DND-41 (cell line): ENCODE data around the gene MACF1.

Source experiments
- EZH2 ChIP-seq: IDR thresholded peaks from 3 replicates; pipeline ENCODE4 v1.6.1; 2012; ENCODE audit warnings: borderline replicate concordance, low read depth, mild to moderate bottlenecking, moderate library complexity, low read length, inconsistent platforms; ENCODE audit not compliant: severe bottlenecking
- TF ChIP-seq, protein P1 (sequence below): IDR thresholded peaks from 2 replicates; pipeline ENCODE4 v1.5.1; 2012; ENCODE audit warnings: borderline replicate concordance, low read length, moderate library complexity, mild to moderate bottlenecking; ENCODE audit not compliant: poor library complexity, severe bottlenecking; ENCODE audit errors: extremely low read depth

DNA sequence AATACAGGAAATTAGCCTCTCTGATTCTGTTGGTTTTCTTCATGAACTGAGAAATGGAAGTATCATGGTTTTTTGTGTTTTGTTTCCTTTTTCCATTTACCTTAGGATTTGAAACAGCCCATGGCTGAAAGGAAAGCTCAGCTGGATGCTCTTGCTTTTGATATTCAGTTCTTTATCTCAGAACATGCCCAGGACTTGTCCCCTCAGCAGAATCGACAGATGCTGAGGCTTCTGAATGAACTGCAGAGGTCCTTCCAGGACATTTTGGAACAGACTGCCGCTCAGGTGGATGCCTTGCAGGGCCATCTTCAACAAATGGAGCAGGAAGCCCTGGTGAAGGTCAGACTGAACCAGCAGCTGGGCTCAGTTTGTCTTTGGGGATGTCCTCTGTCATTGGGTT, 142.4 kb downstream of the MACF1 start:
- TF ChIP-seq EZH2: no peak
- TF ChIP-seq, protein P1, sequence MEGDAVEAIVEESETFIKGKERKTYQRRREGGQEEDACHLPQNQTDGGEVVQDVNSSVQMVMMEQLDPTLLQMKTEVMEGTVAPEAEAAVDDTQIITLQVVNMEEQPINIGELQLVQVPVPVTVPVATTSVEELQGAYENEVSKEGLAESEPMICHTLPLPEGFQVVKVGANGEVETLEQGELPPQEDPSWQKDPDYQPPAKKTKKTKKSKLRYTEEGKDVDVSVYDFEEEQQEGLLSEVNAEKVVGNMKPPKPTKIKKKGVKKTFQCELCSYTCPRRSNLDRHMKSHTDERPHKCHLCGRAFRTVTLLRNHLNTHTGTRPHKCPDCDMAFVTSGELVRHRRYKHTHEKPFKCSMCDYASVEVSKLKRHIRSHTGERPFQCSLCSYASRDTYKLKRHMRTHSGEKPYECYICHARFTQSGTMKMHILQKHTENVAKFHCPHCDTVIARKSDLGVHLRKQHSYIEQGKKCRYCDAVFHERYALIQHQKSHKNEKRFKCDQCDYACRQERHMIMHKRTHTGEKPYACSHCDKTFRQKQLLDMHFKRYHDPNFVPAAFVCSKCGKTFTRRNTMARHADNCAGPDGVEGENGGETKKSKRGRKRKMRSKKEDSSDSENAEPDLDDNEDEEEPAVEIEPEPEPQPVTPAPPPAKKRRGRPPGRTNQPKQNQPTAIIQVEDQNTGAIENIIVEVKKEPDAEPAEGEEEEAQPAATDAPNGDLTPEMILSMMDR: no peak
